HFF-Myc (cell line): ENCODE measurements around the gene ERVFRD-1.

ENCODE experiments used
- DNase-seq: peaks from one replicate; pipeline ENCODE4 v3.0.0-alpha.2; 2011; ENCODE audit warnings: low read depth; ENCODE audit errors: extremely low read depth
- H3K4me3 ChIP-seq: replicated peaks from 2 replicates; pipeline ENCODE4 v1.5.1; 2011; ENCODE audit warnings: low read depth, mild to moderate bottlenecking, control low read depth, low read length
- CTCF ChIP-seq: IDR thresholded peaks from 2 replicates; pipeline ENCODE4 v1.5.1; 2012; ENCODE audit warnings: mild to moderate bottlenecking, low read depth, low read length, control low read depth; ENCODE audit errors: missing control alignments

Gene ERVFRD-1

GRCh38 chr6:11129908-11130565 lies 18.5 kb upstream of the ERVFRD-1 start:
- no peak for DNase-seq
- no peak for TF ChIP-seq CTCF
- no peak overlapping the region for H3K4me3 ChIP-seq

- no peak overlapping the region for H3K4me3 ChIP-seq
- no peak for TF ChIP-seq CTCF
- DNase-seq, result no peak
These were observed 17.1 kb upstream of the ERVFRD-1 start for GRCh38 chr6:11128608-11129007.

GRCh38 chr6:11126876-11127275 lies 15.4 kb upstream of the ERVFRD-1 start:
- no peak for TF ChIP-seq CTCF
- DNase-seq, result no peak
- no peak overlapping the region for H3K4me3 ChIP-seq

GRCh38 chr6:11123978-11124377 lies 12.5 kb upstream of the ERVFRD-1 start:
- no peak overlapping the region for H3K4me3 ChIP-seq
- DNase-seq, result no peak
- no peak for TF ChIP-seq CTCF

GRCh38 chr6:11122380-11122779 lies 10.9 kb upstream of the ERVFRD-1 start:
- no peak for DNase-seq
- TF ChIP-seq CTCF, result no peak
- no peak overlapping the region for H3K4me3 ChIP-seq

- no peak for TF ChIP-seq CTCF
- H3K4me3 ChIP-seq, result no peak overlapping the region
- no peak for DNase-seq
These were observed 10.3 kb upstream of the ERVFRD-1 start for GRCh38 chr6:11121851-11122250.
